ENCODE measurements around the gene ARSA. TPM values are rescaled to one million over a fixed set of nuclear protein-coding genes. Genes with fewer than 3 reads are reported as not detected.

ARSA gene
- total RNA-seq, 1 experiment from 2014 or later, result 40.2 TPM

DNA sequence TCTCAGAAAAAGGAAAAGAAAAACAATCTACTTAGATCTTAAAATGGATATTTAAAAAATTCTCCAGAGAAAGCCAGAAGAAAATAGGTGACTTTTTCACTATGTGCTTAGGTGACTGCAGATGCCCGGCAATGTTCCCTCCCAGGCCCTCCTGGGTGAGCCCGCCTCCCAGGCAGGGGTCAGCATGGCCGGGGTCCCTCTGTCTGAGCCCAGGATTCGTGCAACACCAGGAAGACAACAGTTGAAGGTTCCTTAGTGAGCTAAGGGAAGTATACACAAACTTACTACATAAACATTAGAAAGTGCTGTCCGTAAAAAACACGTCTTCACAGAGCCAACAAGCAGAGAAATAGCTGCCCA lies 15.8 kb downstream of the ARSA start:
- intact Hi-C loops (cut with micrococcal nuclease; ENCODE audit: unreplicated experiment), result no loop called here
- no peak overlapping the region for H3K27ac Mint-ChIP-seq (ENCODE audit: unreplicated experiment)
- no peaks in the 10 kb centered on the region for H3K9me3 Mint-ChIP-seq (ENCODE audit: low read depth, unreplicated experiment)
- no TSS peak for BruUV-seq (replicated peaks)
- H3K36me3 Mint-ChIP-seq (ENCODE audit: insufficient read depth, unreplicated experiment), result no peaks in the 10 kb centered on the region
- H3K4me3 Mint-ChIP-seq (ENCODE audit: low read depth, unreplicated experiment), result no peak overlapping the region
- H3K4me1 Mint-ChIP-seq (ENCODE audit: low read depth, unreplicated experiment), result peaks cover 11% of the 10 kb centered on the region
- CTCF ChIA-PET, result interaction anchor here (0.6 to 1.4 kb wide), 2 partner anchors 80 to 87 kb away, joined by 3 to 7 read pairs; partner anchors contain the start of gene SCO2
- DNase-seq, result no peak
- peaks cover 44% of the 10 kb centered on the region for H3K27me3 Mint-ChIP-seq (ENCODE audit: unreplicated experiment)
- TF ChIP-seq, protein P1, sequence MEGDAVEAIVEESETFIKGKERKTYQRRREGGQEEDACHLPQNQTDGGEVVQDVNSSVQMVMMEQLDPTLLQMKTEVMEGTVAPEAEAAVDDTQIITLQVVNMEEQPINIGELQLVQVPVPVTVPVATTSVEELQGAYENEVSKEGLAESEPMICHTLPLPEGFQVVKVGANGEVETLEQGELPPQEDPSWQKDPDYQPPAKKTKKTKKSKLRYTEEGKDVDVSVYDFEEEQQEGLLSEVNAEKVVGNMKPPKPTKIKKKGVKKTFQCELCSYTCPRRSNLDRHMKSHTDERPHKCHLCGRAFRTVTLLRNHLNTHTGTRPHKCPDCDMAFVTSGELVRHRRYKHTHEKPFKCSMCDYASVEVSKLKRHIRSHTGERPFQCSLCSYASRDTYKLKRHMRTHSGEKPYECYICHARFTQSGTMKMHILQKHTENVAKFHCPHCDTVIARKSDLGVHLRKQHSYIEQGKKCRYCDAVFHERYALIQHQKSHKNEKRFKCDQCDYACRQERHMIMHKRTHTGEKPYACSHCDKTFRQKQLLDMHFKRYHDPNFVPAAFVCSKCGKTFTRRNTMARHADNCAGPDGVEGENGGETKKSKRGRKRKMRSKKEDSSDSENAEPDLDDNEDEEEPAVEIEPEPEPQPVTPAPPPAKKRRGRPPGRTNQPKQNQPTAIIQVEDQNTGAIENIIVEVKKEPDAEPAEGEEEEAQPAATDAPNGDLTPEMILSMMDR (IDR thresholded peaks at IDR 0.05; ENCODE audit: unreplicated experiment), result no peak

DNA sequence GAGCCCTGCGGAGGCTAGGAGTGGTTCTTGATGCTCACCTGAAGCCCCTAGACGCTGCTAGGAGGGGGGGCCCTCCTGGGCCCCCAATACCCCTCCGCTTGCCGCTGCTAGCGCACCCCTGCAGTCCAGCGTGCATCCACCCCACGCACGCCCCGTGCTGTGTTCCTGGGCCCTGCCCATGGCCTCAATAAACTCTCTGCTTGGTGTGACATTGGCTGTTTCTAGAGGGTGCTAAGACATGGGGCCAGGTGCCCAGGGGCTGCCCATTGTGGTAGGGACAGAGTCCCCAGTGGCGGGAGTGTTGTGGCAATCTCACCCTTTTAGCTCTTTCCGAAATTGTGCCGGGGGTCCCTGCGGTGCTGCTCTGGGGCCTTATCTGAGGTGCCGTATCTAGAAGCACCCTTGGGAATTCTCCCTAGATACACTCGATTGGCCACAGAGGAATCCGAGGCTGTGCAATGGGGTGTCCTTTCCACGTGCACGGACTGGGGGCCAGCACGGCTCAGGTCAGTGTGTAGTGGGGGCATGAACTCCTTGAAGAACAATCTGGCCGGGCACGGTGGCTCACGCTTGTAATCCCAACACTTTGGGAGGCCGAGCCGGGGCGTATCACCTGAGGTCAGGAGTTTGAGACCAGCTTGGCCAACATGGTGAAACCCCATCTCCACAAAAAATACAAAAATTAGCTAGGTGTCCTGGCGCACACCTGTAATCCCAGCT lies 16.5 kb downstream of the ARSA start:
- Mint-ChIP-seq H3K4me3 (ENCODE audit: low read depth, unreplicated experiment) (no peak overlapping the region), H3K4me1 (ENCODE audit: low read depth, unreplicated experiment) (peaks cover 11% of the 10 kb centered on the region), H3K36me3 (ENCODE audit: insufficient read depth, unreplicated experiment) (no peaks in the 10 kb centered on the region), H3K27ac (ENCODE audit: unreplicated experiment) (no peak overlapping the region), H3K27me3 (ENCODE audit: unreplicated experiment) (peaks cover 50% of the 10 kb centered on the region), H3K9me3 (ENCODE audit: low read depth, unreplicated experiment) (no peaks in the 10 kb centered on the region)
- intact Hi-C loops (cut with micrococcal nuclease; ENCODE audit: unreplicated experiment), result no loop called here
- no peak for DNase-seq
- TF ChIP-seq, protein P1 (IDR thresholded peaks at IDR 0.05; ENCODE audit: unreplicated experiment), result no peak
- CTCF ChIA-PET, result interaction anchor here (0.6 kb wide), 1 partner anchor 80 kb away, joined by 3 read pairs; no protein-coding TSS in a partner anchor
- BruUV-seq (replicated peaks), result no TSS peak

DNA sequence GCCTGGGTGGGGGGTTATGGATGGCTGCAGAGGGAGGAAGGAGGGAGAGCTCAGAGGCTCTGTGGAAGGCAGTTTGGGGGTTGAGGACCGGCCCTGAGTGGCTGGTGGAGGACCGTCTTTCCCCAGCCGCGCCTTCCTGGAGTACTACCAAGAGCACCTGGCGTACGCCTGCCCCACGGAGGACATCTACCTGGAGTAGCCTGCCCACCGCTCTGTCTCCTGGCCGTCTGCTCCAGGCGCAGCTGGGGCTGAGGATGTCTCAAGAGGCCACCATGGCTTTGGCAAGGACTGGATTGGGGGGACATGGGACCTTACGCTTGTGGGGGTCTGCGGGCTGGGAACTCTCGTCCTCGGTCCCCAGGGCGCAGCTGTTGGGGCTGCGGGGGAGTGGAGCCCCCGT lies 17.4 kb downstream of the ARSA start:
- intact Hi-C loops (cut with micrococcal nuclease; ENCODE audit: unreplicated experiment), result no loop called here
- Mint-ChIP-seq H3K27ac (ENCODE audit: unreplicated experiment) (no peak overlapping the region), H3K4me3 (ENCODE audit: low read depth, unreplicated experiment) (no peak overlapping the region), H3K36me3 (ENCODE audit: insufficient read depth, unreplicated experiment) (no peaks in the 10 kb centered on the region), H3K27me3 (ENCODE audit: unreplicated experiment) (peaks cover 57% of the 10 kb centered on the region), H3K9me3 (ENCODE audit: low read depth, unreplicated experiment) (no peaks in the 10 kb centered on the region), H3K4me1 (ENCODE audit: low read depth, unreplicated experiment) (peaks cover 11% of the 10 kb centered on the region)
- TF ChIP-seq, protein P1 (IDR thresholded peaks at IDR 0.05; ENCODE audit: unreplicated experiment), result no peak
- CTCF ChIA-PET, result no interaction called here
- DNase-seq, result no peak
- BruUV-seq (replicated peaks), result no TSS peak

DNA sequence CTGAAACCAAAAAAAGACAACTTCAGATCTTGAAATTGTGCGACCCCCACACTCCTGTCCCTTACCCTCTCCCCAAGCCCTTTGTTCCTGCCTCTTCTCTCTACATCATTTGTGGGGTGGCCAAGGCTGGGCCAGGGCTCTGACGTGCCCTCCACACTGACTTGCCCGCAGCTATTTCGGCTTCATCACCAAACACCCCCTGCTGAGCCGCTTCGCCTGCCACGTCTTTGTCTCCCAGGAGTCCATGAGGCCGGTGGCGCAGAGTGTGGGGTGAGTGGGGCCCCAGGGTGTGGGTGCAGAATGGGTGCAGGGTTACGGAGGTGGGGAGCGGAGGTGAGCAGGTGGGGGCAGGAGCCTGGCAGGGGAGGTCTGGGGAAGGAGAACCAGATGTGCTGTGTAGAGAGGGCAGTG lies 17.9 kb downstream of the ARSA start:
- CTCF ChIA-PET, result no interaction called here
- H3K9me3 Mint-ChIP-seq (ENCODE audit: low read depth, unreplicated experiment), result no peaks in the 10 kb centered on the region
- H3K27ac Mint-ChIP-seq (ENCODE audit: unreplicated experiment), result no peak overlapping the region
- intact Hi-C loops (cut with micrococcal nuclease; ENCODE audit: unreplicated experiment), result no loop called here
- TF ChIP-seq, protein P1 (IDR thresholded peaks at IDR 0.05; ENCODE audit: unreplicated experiment), result no peak
- no peak overlapping the region for H3K4me3 Mint-ChIP-seq (ENCODE audit: low read depth, unreplicated experiment)
- no TSS peak for BruUV-seq (replicated peaks)
- peaks cover 11% of the 10 kb centered on the region for H3K4me1 Mint-ChIP-seq (ENCODE audit: low read depth, unreplicated experiment)
- no peaks in the 10 kb centered on the region for H3K36me3 Mint-ChIP-seq (ENCODE audit: insufficient read depth, unreplicated experiment)
- no peak for DNase-seq
- peaks cover 57% of the 10 kb centered on the region for H3K27me3 Mint-ChIP-seq (ENCODE audit: unreplicated experiment)
